BLaER1 (cell line): ENCODE measurements around the gene TAC4.
A peak's percentile ranks its signal among the peaks of the same experiment; 100 is the strongest.

Experiments used
- H3K27ac ChIP-seq: shearing (Covaris generic); formaldehyde crosslinking; 2 replicates; pipeline ENCODE4 v1.8.1; 2022
- H3K27me3 ChIP-seq: shearing (Covaris generic); formaldehyde crosslinking; 2 replicates; pipeline ENCODE4 v1.8.1; 2022
- H3K36me3 ChIP-seq: shearing (Covaris generic); formaldehyde crosslinking; 2 replicates; pipeline ENCODE4 v1.8.1; 2022
- H3K4me1 ChIP-seq: shearing (Covaris generic); formaldehyde crosslinking; 2 replicates; pipeline ENCODE4 v1.8.1; 2022
- H3K4me2 ChIP-seq: shearing (Covaris generic); formaldehyde crosslinking; 2 replicates; pipeline ENCODE4 v1.8.1; 2022
- H3K4me3 ChIP-seq: shearing (Covaris generic); formaldehyde crosslinking; 2 replicates; pipeline ENCODE4 v1.8.1; 2022
- H3K9ac ChIP-seq: shearing (Covaris generic); formaldehyde crosslinking; 2 replicates; pipeline ENCODE4 v1.8.1; 2022
- H3K9me3 ChIP-seq: shearing (Covaris generic); formaldehyde crosslinking; 2 replicates; pipeline ENCODE4 v1.8.1; 2022
- H4K20me1 ChIP-seq: shearing (Covaris generic); formaldehyde crosslinking; 2 replicates; pipeline ENCODE4 v1.8.1; 2022
- Cebpa-rat ChIP-seq: shearing (Covaris generic); IDR thresholded peaks from 2 replicates; pipeline ENCODE4 v1.8.1; 2022

TAC4 gene

DNA sequence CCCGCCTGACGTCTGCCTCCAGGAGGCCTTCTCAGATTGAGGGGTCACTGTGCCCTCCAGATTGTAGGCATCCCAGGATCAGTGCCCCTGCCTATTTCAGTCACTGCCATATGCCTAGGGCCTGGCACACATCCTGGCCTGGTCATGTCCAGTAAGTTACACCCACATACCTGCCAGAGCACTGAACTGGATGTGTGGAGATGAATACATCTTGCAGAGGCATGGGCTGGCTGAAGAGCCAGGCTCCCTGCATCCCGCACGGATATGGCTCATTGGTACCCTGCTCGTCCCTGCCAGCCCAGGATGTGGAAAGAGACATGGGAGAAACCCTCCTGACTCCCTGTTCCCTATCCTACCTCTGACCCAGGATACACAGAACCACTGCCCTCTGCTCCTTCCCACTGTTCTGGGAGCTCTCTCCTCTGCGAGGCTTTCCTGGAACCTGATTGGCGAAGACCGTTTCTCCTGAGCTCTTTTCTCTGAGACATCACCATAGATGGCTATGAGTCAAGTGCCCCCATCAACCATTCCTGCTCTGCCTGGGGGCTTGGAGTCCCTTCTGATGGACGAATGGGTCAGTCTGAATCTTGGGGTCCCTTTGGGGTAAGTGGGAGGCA is 40.0 kb upstream of the TAC4 start:
- H3K9ac ChIP-seq: no peak overlapping the region
- peaks cover 11% of the 10 kb centered on the region; the same call in 1 of the 2 replicates for H3K4me1 ChIP-seq
- 0 out of 2 replicates have a peak, but pooled peaks cover 10% of the 10 kb centered on the region for H3K27me3 ChIP-seq

DNA sequence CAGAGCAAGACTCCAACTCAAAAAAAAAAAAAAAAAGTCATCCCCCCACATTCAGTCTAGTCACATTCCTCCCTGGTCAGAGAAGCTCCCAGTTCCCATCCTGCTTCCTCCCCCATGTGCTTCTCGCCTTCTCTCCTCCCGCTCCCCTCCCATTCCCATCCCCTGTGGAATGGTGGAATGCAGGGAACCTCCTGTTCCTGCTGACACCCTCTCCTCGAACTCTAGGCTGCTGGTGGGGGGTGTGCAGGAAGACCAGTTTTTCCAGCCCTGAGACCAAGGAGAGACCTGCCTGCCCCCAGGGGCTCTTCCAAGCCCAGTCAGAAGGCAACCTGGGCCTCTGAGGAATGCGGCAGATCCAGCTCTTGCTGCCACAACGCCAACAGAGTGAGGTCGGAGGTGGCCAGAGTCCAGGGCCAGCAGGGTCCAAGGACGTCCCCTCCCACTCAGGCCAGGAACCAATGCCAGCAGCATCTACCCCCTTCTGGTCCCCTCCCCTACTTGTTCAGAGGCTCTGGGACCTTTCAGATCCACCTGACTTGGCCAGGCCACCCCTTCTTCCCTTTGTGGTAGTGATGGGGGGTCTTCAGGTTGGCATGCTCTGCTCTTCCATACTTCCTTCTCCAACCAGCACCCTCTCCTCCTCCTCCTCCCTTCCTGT is 39.3 kb upstream of the TAC4 start:
- H3K4me3 ChIP-seq: no peak overlapping the region
- H4K20me1 ChIP-seq: no peaks in the 10 kb centered on the region
- H3K27ac ChIP-seq: no peak overlapping the region
- TF ChIP-seq Cebpa-rat: no peak
- H3K27me3 ChIP-seq: 0 out of 2 replicates have a peak, but pooled peaks cover 10% of the 10 kb centered on the region
- H3K4me2 ChIP-seq: no peak overlapping the region
- no peak overlapping the region for H3K9ac ChIP-seq
- no peaks in the 10 kb centered on the region for H3K36me3 ChIP-seq
- H3K4me1 ChIP-seq: peaks cover 16% of the 10 kb centered on the region; the same call in 1 of the 2 replicates
- H3K9me3 ChIP-seq: no peaks in the 10 kb centered on the region

More for the DNA sequence above, 40.0 kb upstream of the TAC4 start:
- H3K36me3 ChIP-seq: no peaks in the 10 kb centered on the region
- no peak for TF ChIP-seq Cebpa-rat
- H3K27ac ChIP-seq: no peak overlapping the region
- H3K4me3 ChIP-seq: no peak overlapping the region
- H3K9me3 ChIP-seq: no peaks in the 10 kb centered on the region
- no peaks in the 10 kb centered on the region for H4K20me1 ChIP-seq
- no peak overlapping the region for H3K4me2 ChIP-seq

DNA sequence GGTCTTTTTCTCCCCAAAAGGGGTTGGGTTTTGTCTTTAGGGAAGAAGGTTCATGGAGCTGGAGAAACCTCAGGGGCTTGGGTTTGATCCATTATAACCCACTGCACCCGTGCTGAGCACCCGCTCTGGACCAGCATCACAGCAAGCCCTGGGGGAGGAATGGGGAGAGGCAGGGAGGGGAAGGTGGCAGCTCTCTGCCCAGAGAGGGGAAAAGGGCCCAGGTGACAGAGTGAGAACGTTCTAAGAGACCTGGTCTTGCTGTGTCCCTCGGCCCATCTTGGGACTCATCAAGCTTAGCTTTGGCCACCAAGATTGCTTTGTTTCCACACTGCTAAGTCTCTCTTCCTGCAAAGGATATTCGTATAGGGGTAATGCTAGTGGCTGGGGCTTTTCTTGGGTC is 38.2 kb upstream of the TAC4 start:
- Histone ChIP-seq H3K27me3 (peaks cover 18% of the 10 kb centered on the region; the same call in 1 of the 2 replicates), H3K9ac (no peak overlapping the region), H3K4me2 (no peak overlapping the region), H3K9me3 (no peaks in the 10 kb centered on the region), H3K36me3 (no peaks in the 10 kb centered on the region), H4K20me1 (no peaks in the 10 kb centered on the region), H3K4me1 (peaks cover 16% of the 10 kb centered on the region; the same call in 1 of the 2 replicates), H3K27ac (no peak overlapping the region), H3K4me3 (no peak overlapping the region)
- no peak for TF ChIP-seq Cebpa-rat

DNA sequence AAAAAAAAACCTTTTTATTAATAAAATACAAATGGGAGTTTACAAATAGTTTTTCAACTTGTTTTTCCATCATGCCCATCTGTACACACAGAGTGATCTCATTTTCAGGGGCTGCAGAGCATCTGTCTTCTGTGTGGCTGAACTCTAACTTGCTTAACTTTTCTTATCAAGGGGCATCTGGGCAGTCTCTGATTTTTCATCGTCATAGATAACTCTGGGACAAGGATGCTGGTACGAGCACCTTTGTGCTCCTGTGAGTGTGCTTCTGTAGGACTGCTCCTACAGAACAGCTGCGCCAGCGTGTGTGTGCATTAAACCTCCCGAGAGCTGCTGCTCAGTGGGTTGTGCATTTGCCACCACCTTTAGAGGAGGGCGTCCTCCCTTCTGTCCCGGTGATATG is 34.6 kb upstream of the TAC4 start:
- H3K36me3 ChIP-seq: no peaks in the 10 kb centered on the region
- no peak overlapping the region for H3K4me3 ChIP-seq
- TF ChIP-seq Cebpa-rat: no peak
- peaks cover 29% of the 10 kb centered on the region for H3K27me3 ChIP-seq
- H3K4me2 ChIP-seq: no peak overlapping the region
- no peaks in the 10 kb centered on the region for H3K9me3 ChIP-seq
- H3K9ac ChIP-seq: no peak overlapping the region
- H3K27ac ChIP-seq: no peak overlapping the region
- H4K20me1 ChIP-seq: no peaks in the 10 kb centered on the region
- H3K4me1 ChIP-seq: peaks cover 26% of the 10 kb centered on the region

DNA sequence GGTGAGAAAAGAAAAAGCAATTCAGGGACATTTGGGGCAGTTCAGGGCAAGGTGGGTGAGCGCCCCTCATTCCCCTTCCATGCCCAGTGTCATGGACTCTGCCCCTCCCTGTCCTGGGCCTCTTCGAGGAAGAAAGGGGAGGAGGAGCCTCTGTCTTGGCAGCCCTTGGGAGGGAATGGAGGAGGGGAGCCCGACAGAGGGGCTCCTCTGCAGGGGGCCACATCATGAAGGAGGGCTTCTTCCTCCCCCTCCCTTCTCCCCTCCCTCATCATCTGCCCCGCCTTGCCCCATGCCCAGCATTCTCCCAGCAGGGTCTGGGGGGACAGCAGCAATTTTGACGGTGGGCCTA is 33.2 kb upstream of the TAC4 start:
- H3K4me2 ChIP-seq: no peak overlapping the region
- H3K9ac ChIP-seq: no peak overlapping the region

DNA sequence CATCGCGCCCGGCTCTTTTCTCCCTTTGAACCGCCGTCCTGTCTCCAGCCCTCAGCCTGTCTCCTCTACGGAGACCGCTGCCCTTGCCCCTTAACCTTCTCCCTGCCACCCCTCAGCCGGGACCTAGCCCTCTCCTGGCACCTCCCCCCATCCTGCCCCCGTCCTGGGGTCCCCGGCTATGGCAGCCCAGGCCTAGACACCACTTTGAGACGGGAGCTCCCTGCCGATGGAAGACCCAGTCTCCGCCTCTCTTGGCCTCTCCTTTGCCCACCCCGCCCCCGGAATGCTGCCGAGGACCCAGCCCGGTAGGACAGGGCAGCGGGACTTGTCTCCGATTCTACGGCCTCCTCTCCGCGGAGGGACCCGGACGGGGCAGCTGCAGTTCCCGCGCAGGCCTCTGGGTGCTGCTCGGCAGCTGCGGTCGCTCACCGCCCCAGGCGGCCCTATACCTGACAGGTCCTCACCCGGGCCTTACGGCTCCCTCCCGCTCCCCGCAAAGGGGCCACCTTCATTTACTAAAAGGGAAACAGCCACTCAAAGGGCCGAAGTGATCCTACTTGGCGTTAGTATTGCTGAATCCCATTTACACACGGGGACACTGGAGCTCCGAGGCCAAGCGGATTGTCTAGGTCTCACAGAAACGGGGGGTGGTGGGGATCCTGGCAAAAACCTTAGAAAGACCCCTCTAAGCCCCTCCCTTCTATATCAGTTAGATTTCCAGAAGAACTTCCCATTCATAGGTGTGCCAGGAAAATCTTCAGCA is 32.6 kb upstream of the TAC4 start:
- Histone ChIP-seq H3K9ac (no peak overlapping the region), H3K4me3 (no peak overlapping the region)
- no peak for TF ChIP-seq Cebpa-rat

More for the DNA sequence above, 33.2 kb upstream of the TAC4 start:
- Histone ChIP-seq H4K20me1 (no peaks in the 10 kb centered on the region), H3K27ac (no peak overlapping the region), H3K4me1 (peaks cover 39% of the 10 kb centered on the region), H3K9me3 (no peaks in the 10 kb centered on the region), H3K36me3 (no peaks in the 10 kb centered on the region), H3K27me3 (peaks cover 39% of the 10 kb centered on the region), H3K4me3 (no peak overlapping the region)
- TF ChIP-seq Cebpa-rat: no peak

DNA sequence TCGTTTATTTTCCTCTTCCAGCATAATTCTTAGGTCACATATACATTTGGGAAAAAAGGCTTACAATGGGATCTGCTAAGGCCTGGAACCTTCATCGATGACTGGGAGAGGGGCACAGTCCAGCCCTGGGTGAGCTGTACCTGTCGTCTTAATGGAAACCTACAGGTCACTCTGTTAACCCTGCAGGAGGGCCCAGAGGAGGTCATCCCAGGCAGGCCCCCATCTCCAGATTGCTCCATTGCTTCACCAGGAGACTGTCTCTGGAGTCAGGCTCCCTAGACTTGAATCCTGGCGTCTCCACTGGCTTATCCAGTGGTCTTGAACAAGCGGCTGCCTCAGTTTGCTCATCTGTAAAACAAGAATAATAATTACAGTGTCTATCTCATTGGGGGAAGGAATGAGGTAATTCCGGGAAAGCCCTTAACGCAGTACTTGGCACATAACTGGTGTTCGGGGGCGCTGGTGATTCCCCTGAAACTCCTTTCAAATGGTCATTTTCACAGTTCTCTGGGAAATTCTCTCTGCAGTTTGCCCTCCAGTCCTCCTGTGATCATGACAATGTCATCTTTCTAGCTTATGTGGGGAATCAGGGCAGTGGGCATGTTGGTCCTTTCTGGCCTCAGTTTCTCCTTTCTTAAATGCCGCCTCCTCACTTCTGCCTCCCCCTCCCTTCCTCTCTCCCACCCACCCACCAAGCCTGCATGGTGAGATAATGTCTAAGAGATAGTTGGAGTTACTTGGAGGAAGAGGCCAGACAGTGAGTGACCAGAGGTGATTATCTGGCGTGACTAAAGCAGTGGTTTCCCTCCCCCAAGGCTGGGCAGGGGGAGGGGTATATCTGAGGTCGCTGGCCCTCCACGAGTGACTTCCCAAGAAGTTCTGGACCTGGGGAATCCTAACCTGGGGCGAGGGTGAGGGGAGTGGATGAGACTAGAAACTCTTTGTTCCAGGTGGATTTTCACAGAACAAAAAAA is 31.3 kb upstream of the TAC4 start:
- H3K27me3 ChIP-seq: peaks cover 40% of the 10 kb centered on the region

More for the DNA sequence above, 32.6 kb upstream of the TAC4 start:
- Histone ChIP-seq H3K27ac (no peak overlapping the region), H3K27me3 (peaks cover 43% of the 10 kb centered on the region), H3K36me3 (no peaks in the 10 kb centered on the region), H3K4me1 (peaks cover 39% of the 10 kb centered on the region), H4K20me1 (no peaks in the 10 kb centered on the region), H3K9me3 (no peaks in the 10 kb centered on the region), H3K4me2 (peak overlapping the region; percentile 75)

DNA sequence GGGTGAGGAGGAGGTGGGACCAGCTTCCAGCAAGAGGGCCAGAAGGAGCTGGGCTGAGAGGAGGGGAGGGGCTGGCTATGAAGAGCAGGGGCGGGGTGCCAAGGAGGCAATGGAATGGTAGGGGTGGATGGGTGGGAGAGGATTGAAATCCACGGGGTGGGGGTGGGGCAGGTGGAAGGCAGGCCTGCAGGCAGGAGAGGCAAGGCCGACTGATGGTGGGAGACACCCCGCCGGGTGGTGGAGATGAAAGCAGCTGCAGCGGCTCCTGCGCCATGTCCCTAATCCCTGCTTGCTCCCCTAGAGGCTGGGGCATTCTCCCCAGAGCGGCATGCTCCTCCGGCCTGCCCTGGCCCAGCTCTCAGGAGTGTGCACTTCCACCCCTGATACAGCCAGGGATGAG is 27.8 kb upstream of the TAC4 start:
- Histone ChIP-seq H3K36me3 (no peaks in the 10 kb centered on the region), H3K4me2 (no peak overlapping the region), H3K4me1 (peaks cover 31% of the 10 kb centered on the region), H3K9me3 (no peaks in the 10 kb centered on the region), H3K27me3 (peaks cover 28% of the 10 kb centered on the region), H3K4me3 (no peak overlapping the region), H3K9ac (no peak overlapping the region), H3K27ac (no peak overlapping the region), H4K20me1 (no peaks in the 10 kb centered on the region)
- no peak for TF ChIP-seq Cebpa-rat

More for the DNA sequence above, 31.3 kb upstream of the TAC4 start:
- Histone ChIP-seq H3K4me2 (no peak overlapping the region), H3K4me3 (no peak overlapping the region), H3K9me3 (no peaks in the 10 kb centered on the region), H3K36me3 (no peaks in the 10 kb centered on the region), H3K9ac (no peak overlapping the region), H4K20me1 (no peaks in the 10 kb centered on the region), H3K4me1 (peaks cover 35% of the 10 kb centered on the region), H3K27ac (no peak overlapping the region)
- TF ChIP-seq Cebpa-rat: no peak

DNA sequence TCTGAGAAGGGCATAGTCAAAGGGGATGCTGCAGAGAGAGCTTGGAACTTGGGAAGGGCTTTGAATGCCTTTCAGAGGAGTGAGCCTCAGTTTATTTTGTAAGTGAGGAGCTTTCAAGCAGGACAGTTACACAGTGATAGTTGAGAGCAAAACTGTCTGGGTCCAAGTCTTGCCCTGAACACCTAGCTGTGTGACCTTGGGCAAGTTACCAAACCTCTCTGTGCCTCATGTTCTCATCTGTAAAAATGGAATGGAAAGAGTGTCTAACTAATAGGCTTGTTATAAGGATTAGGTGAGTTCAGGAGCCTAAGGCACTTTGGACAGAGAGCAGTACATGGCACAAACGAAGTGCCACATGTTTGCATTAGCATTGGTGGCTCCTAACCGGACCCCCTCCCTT is 27.0 kb upstream of the TAC4 start:
- Histone ChIP-seq H3K4me3 (no peak overlapping the region), H3K36me3 (no peaks in the 10 kb centered on the region), H3K27me3 (peaks cover 26% of the 10 kb centered on the region), H3K4me1 (peaks cover 25% of the 10 kb centered on the region), H3K27ac (no peak overlapping the region), H3K9me3 (no peaks in the 10 kb centered on the region), H4K20me1 (no peaks in the 10 kb centered on the region), H3K9ac (no peak overlapping the region), H3K4me2 (no peak overlapping the region)
- TF ChIP-seq Cebpa-rat: no peak
